Suprapubic skin (tissue), 4 donors: ENCODE data around the gene RGL3. TPM values are rescaled to one million over a fixed set of nuclear protein-coding genes. Genes with fewer than 3 reads are reported as not detected.

Experiments
- DNase-seq, 2 donors: peaks; one replicate each; pipeline ENCODE4 v3.0.0-alpha.2; 2019; ENCODE audit warnings: low spot score in 2 of 2
- H3K27ac ChIP-seq: fragments of 200-600 bp; sonication (generic); one replicate; pipeline ENCODE4 v1.5.1; 2019
- H3K27me3 ChIP-seq: fragments of 200-600 bp; sonication (generic); one replicate; pipeline ENCODE4 v1.5.1; 2019
- H3K36me3 ChIP-seq: fragments of 200-600 bp; sonication (generic); one replicate; pipeline ENCODE4 v1.5.1; 2019
- H3K4me1 ChIP-seq: fragments of 200-600 bp; sonication (generic); one replicate; pipeline ENCODE4 v1.5.1; 2019
- H3K4me3 ChIP-seq: fragments of 200-600 bp; sonication (generic); one replicate; pipeline ENCODE4 v1.5.1; 2019; ENCODE audit warnings: mild to moderate bottlenecking
- H3K9me3 ChIP-seq: fragments of 200-600 bp; sonication (generic); one replicate; pipeline ENCODE4 v1.5.1; 2019
- EP300 ChIP-seq: sonication (generic); formaldehyde crosslinking; IDR thresholded peaks from one replicate; pipeline ENCODE4 v1.6.1; 2017; ENCODE audit warnings: antibody characterized with exemption
- POLR2A ChIP-seq, 2 donors: fragments of 450-650 bp; IDR thresholded peaks; one replicate each; pipeline ENCODE4 v1.6.1; 2017; ENCODE audit warnings: antibody characterized with exemption in 2 of 2, mild to moderate bottlenecking in 2 of 2, moderate library complexity in 2 of 2
- POLR2AphosphoS5 ChIP-seq, 3 donors: sonication (generic); formaldehyde crosslinking; IDR thresholded peaks; one replicate each; pipeline ENCODE4 v1.6.1; 2017; ENCODE audit warnings: antibody characterized with exemption in 3 of 3
- WGBS: methylation state at CpG from one replicate; pipeline ENCODE4 v1.1.5; 2018; 5-methylcytosine and 5-hydroxymethylcytosine counted together
- total RNA-seq, 4 donors: library from RNA; depleted of rRNA; stranded (reverse); fragments of >200 nt; gene quantifications; one replicate each; pipeline ENCODE4 v1.1.0, GENCODE V29; 2016
- TF ChIP-seq, protein P1 (sequence below), 2 donors: fragments of 200-600 bp in 1 of 2; fragments of 450-650 bp in 1 of 2; sonication (generic) in 1 of 2; IDR thresholded peaks; one replicate each; pipeline ENCODE4 v1.5.1; 2016 to 2019; ENCODE audit warnings: antibody characterized with exemption in 2 of 2, mild to moderate bottlenecking in 1 of 2, moderate library complexity in 1 of 2

RGL3 gene
- total RNA-seq, 4 donors from 2014 or later = 1.4 to 4.3 (median 3.5) TPM

DNA sequence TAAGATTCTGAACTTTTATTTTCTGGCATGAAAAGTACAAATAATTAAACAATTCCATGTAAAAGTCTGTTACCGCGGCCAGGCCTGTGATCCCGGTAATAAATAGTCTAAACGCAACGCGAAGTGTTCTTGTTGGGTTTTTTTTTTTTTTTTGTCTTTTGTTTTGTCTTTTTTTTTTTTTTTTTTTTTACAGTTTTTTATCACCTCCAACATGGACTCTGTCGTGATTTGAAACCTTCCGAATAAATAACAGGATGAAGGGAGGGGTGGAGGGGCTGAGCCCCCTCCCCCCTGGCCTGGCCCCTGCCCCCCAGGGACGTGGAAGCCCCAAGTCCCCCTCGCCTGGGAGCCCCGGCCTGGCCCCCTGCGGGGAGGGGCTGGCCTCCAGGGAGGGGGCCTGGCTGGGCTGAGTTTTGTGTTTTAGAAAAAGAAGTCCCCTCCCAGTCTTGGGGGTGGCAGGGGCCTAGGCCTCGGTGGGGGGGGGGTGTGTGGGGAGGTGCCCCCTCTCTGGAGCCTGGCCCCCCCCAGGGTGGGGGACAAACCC lies 32.3 kb upstream of the RGL3 start:
- no peak for DNase-seq
- H3K27ac ChIP-seq = no peak overlapping the region
- no peak overlapping the region for H3K4me3 ChIP-seq
- H3K9me3 ChIP-seq = no peaks in the 10 kb centered on the region
- TF ChIP-seq POLR2AphosphoS5 (IDR thresholded peaks at IDR 0.05) (no peak), EP300 (no peak)
- TF ChIP-seq, protein P1, sequence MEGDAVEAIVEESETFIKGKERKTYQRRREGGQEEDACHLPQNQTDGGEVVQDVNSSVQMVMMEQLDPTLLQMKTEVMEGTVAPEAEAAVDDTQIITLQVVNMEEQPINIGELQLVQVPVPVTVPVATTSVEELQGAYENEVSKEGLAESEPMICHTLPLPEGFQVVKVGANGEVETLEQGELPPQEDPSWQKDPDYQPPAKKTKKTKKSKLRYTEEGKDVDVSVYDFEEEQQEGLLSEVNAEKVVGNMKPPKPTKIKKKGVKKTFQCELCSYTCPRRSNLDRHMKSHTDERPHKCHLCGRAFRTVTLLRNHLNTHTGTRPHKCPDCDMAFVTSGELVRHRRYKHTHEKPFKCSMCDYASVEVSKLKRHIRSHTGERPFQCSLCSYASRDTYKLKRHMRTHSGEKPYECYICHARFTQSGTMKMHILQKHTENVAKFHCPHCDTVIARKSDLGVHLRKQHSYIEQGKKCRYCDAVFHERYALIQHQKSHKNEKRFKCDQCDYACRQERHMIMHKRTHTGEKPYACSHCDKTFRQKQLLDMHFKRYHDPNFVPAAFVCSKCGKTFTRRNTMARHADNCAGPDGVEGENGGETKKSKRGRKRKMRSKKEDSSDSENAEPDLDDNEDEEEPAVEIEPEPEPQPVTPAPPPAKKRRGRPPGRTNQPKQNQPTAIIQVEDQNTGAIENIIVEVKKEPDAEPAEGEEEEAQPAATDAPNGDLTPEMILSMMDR (IDR thresholded peaks at IDR 0.05) = no peak
- H3K27me3 ChIP-seq = no peaks in the 10 kb centered on the region
- H3K36me3 ChIP-seq = peaks cover 47% of the 10 kb centered on the region
- no peaks in the 10 kb centered on the region for H3K4me1 ChIP-seq
- WGBS = 23% methylated on average over 11 of the region's 13 CpGs

DNA sequence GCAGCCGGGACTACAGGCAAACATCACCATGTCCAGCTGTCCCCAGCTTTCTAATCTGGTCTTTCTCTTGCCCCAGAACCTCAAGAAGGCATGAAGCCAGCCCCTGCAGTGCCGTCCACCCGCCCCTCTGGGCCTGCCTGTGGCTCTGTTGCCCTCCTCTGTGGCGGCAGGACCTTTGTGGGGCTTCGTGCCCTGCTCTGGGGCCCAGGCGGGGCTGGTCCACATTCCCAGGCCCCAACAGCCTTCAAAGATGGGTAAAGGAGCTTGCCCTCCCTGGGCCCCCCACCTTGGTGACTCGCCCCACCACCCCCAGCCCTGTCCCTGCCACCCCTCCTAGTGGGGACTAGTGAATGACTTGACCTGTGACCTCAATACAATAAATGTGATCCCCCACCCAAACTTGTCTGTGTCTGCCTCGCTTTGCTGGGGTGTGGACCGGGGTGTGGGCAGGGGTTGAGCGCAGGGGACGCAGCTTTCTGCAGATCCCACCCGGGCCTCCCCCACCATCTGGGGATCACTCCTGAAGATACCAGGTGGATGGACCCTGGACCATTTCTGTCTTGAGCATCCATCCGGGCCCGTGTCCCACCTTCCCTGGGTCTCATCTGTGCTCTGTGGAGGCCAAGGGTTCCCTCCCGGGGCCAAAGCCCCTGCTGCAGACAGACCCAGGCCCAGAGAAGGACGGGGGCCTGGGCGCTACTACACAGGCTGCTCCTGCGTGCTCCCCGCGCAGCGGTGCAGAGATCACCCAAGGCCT lies 31.6 kb upstream of the RGL3 start:
- 83% methylated on average over 20 of the region's 21 CpGs for WGBS
- TF ChIP-seq POLR2A (IDR thresholded peaks at IDR 0.05) (no peak), EP300 (no peak), POLR2AphosphoS5 (IDR thresholded peaks at IDR 0.05) (no peak)
- TF ChIP-seq, protein P1 (IDR thresholded peaks at IDR 0.05) = no peak
- H3K4me1 ChIP-seq = no peaks in the 10 kb centered on the region
- no peaks in the 10 kb centered on the region for H3K9me3 ChIP-seq
- H3K36me3 ChIP-seq = peaks cover 54% of the 10 kb centered on the region
- H3K27ac ChIP-seq = no peak overlapping the region
- no peaks in the 10 kb centered on the region for H3K27me3 ChIP-seq
- no peak overlapping the region for H3K4me3 ChIP-seq
- DNase-seq = no peak

DNA sequence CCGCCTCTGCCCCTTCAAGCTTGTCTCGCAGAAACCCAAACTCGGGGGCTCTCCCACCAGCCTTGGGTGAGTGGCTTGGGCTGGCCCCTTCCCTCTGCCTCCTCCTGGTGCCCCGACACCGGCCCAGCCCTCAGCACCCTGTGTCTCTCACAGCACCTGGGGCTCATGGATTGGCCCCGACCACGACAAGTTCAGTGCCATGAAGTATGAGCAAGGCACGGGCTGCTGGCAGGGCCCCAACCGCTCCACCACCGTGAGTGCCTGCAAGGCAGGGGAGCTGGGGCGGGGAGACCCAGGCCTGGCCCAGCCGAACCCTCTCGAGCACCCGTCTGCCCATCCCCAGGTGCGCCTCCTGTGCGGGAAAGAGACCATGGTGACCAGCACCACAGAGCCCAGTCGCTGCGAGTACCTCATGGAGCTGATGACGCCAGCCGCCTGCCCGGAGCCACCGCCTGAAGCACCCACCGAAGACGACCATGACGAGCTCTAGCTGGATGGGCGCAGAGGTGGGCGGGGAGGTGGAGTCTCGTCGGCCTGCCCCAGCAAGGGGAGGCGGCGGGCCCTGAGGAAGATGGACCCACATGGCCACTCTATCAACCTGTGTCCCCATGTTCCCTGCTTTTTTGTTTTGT lies 29.9 kb upstream of the RGL3 start:
- TF ChIP-seq POLR2AphosphoS5 (IDR thresholded peaks at IDR 0.05) (no peak), POLR2A (IDR thresholded peaks at IDR 0.05) (no peak), EP300 (no peak)
- TF ChIP-seq, protein P1 (IDR thresholded peaks at IDR 0.05) = no peak
- 87% methylated on average over 6 of the region's 31 CpGs for WGBS
- Histone ChIP-seq H3K27me3 (no peaks in the 10 kb centered on the region), H3K36me3 (peaks cover 71% of the 10 kb centered on the region), H3K27ac (no peak overlapping the region), H3K4me3 (no peak overlapping the region), H3K4me1 (peaks cover 6% of the 10 kb centered on the region), H3K9me3 (no peaks in the 10 kb centered on the region)
- DNase-seq = no peak

DNA sequence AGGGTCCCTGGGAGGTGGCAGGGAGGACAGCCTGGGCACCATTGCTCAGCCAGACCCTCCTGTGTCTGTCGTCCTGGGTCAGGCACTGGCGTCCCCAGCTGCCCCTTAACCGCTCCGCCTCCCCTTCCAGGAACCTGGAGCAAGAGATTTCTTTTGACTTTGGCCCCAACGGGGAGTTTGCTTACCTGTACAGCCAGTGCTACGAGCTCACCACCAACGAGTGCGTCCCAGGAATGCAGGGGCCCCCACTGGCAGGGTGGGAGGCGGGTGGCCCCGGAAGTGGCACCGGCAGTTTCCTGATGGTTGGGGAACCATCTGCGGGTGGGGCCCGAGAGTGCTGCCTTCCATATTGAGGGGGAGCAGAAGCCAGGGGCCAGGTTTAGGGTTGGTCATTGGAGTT lies 29.3 kb upstream of the RGL3 start:
- no peak overlapping the region for H3K27ac ChIP-seq
- peaks cover 77% of the 10 kb centered on the region for H3K36me3 ChIP-seq
- DNase-seq = no peak

More for the DNA sequence above, 29.3 kb upstream of the RGL3 start:
- H3K4me1 ChIP-seq = peaks cover 11% of the 10 kb centered on the region
- H3K4me3 ChIP-seq = no peak overlapping the region
- H3K27me3 ChIP-seq = no peaks in the 10 kb centered on the region
- WGBS = 92% methylated on average over 2 of the region's 13 CpGs
- TF ChIP-seq POLR2A (IDR thresholded peaks at IDR 0.05) (no peak), EP300 (no peak), POLR2AphosphoS5 (IDR thresholded peaks at IDR 0.05) (no peak)
- TF ChIP-seq, protein P1 (IDR thresholded peaks at IDR 0.05) = no peak
- H3K9me3 ChIP-seq = no peaks in the 10 kb centered on the region
